D721Med (cell line): ENCODE results near the gene SREBF1.

Experiments used
- DNase-seq: peaks from one replicate; pipeline ENCODE4 v3.0.0; 2011; ENCODE audit warnings: low spot score; ENCODE audit not compliant: insufficient read length
- FAIRE-seq: peaks from 2 replicates; lab custom pipeline; 2011; peaks lifted over from hg19 to GRCh38; lab: Jason Lieb, UNC
- CTCF ChIP-seq: IDR thresholded peaks from 2 replicates; pipeline ENCODE4 v1.5.1; 2012; ENCODE audit warnings: mild to moderate bottlenecking, control low read depth; ENCODE audit not compliant: insufficient read depth; ENCODE audit errors: missing control alignments

Gene SREBF1

GRCh38 chr17:17805575-17805974 lies 31.2 kb downstream of the SREBF1 start:
- FAIRE-seq (no peak), DNase-seq (no peak)
- TF ChIP-seq CTCF, result no peak

GRCh38 chr17:17804007-17804406 lies 32.8 kb downstream of the SREBF1 start:
- DNase-seq (no peak), FAIRE-seq (no peak)
- no peak for TF ChIP-seq CTCF

- no peak for DNase-seq
- no peak for TF ChIP-seq CTCF
- no peak for FAIRE-seq
Measured at GRCh38 chr17:17801800-17802481, 34.8 kb downstream of the SREBF1 start.

- FAIRE-seq (no peak), DNase-seq (no peak)
- TF ChIP-seq CTCF, result no peak
Measured at GRCh38 chr17:17800504-17801021, 36.2 kb downstream of the SREBF1 start.

GRCh38 chr17:17798573-17799255 lies 38.1 kb downstream of the SREBF1 start:
- DNase-seq (no peak), FAIRE-seq (no peak)
- TF ChIP-seq CTCF, result no peak

- TF ChIP-seq CTCF, result no peak
- DNase-seq (no peak), FAIRE-seq (no peak)
Measured at GRCh38 chr17:17798010-17798556, 38.7 kb downstream of the SREBF1 start.
